ENCODE measurements around the gene GTF2A2. TPM values are rescaled to one million over a fixed set of nuclear protein-coding genes. Genes with fewer than 3 reads are reported as not detected.

GTF2A2 gene
- polyA plus RNA-seq, 1 donor from 2014 or later: 171 TPM

- TF ChIP-seq SMC3 (conservative IDR thresholded peaks at IDR 0.05; ENCODE audit: poor library complexity): no peak
- no peak for TF ChIP-seq RAD21 (conservative IDR thresholded peaks at IDR 0.05)
- TF ChIP-seq EZH2 (IDR thresholded peaks at IDR 0.05; ENCODE audit: borderline replicate concordance, insufficient read depth, low read length, poor library complexity, severe bottlenecking): no peak
- TF ChIP-seq CTCF (IDR thresholded peaks at IDR 0.05; ENCODE audit: poor library complexity, severe bottlenecking): no peak
- TF ChIP-seq REST (IDR thresholded peaks at IDR 0.05; ENCODE audit: borderline replicate concordance): no peak
- TF ChIP-seq POLR2AphosphoS5 (IDR thresholded peaks at IDR 0.05): no peak
- TF ChIP-seq MXI1 (conservative IDR thresholded peaks at IDR 0.05; ENCODE audit: poor library complexity, severe bottlenecking): no peak
- TF ChIP-seq EP300 (conservative IDR thresholded peaks at IDR 0.05; ENCODE audit: poor library complexity, severe bottlenecking): no peak
- TF ChIP-seq TAF1 (IDR thresholded peaks at IDR 0.05; ENCODE audit: low read depth): no peak
- Histone ChIP-seq H3K4me3 (ENCODE audit: low read length) (no peak overlapping the region), H2AFZ (ENCODE audit: low read depth, low read length) (no peak overlapping the region), H3K9me2 (ENCODE audit: insufficient read depth, low read length) (no peaks in the 10 kb centered on the region), H3K4me2 (ENCODE audit: low read length) (no peak overlapping the region), H3K27ac (ENCODE audit: low read length) (no peak overlapping the region), H3F3A (ENCODE audit: insufficient read depth, low read length, poor library complexity, severe bottlenecking) (no peaks in the 10 kb centered on the region), H3K36me3 (ENCODE audit: insufficient read depth, low read length) (no peaks in the 10 kb centered on the region), H3K9ac (ENCODE audit: low read length) (no peak overlapping the region), H4K20me1 (ENCODE audit: insufficient read depth) (no peaks in the 10 kb centered on the region), H3K9me3 (ENCODE audit: low read length) (no peaks in the 10 kb centered on the region), H3K79me2 (replicated peaks; ENCODE audit: insufficient read depth, low read length) (no peaks in the 10 kb centered on the region), H3K27me3 (ENCODE audit: insufficient read depth, low read depth, low read length) (no peaks in the 10 kb centered on the region)
Observed at GRCh38 chr15:59598461-59598860, 58.9 kb downstream of the GTF2A2 start.

- no peaks in the 10 kb centered on the region for H3K9me3 ChIP-seq (ENCODE audit: low read length)
- H3K27me3 ChIP-seq (ENCODE audit: insufficient read depth, low read depth, low read length): no peaks in the 10 kb centered on the region
- H3K36me3 ChIP-seq (ENCODE audit: insufficient read depth, low read length): no peaks in the 10 kb centered on the region
- H3K9ac ChIP-seq (ENCODE audit: low read length): no peak overlapping the region
- no peak overlapping the region for H3K27ac ChIP-seq (ENCODE audit: low read length)
- H3K4me2 ChIP-seq (ENCODE audit: low read length): no peak overlapping the region
- no peaks in the 10 kb centered on the region for H4K20me1 ChIP-seq (ENCODE audit: insufficient read depth)
- no peak for TF ChIP-seq EP300 (conservative IDR thresholded peaks at IDR 0.05; ENCODE audit: poor library complexity, severe bottlenecking)
- no peak for TF ChIP-seq MXI1 (conservative IDR thresholded peaks at IDR 0.05; ENCODE audit: poor library complexity, severe bottlenecking)
- TF ChIP-seq TAF1 (IDR thresholded peaks at IDR 0.05; ENCODE audit: low read depth): no peak
- no peak for TF ChIP-seq POLR2AphosphoS5 (IDR thresholded peaks at IDR 0.05)
- TF ChIP-seq RAD21 (conservative IDR thresholded peaks at IDR 0.05): no peak
- no peak for TF ChIP-seq EZH2 (IDR thresholded peaks at IDR 0.05; ENCODE audit: borderline replicate concordance, insufficient read depth, low read length, poor library complexity, severe bottlenecking)
- TF ChIP-seq REST (IDR thresholded peaks at IDR 0.05; ENCODE audit: borderline replicate concordance): no peak
- TF ChIP-seq SMC3 (conservative IDR thresholded peaks at IDR 0.05; ENCODE audit: poor library complexity): no peak
- TF ChIP-seq CTCF (IDR thresholded peaks at IDR 0.05; ENCODE audit: poor library complexity, severe bottlenecking): no peak
- no peak overlapping the region for H3K4me3 ChIP-seq (ENCODE audit: low read length)
- H2AFZ ChIP-seq (ENCODE audit: low read depth, low read length): no peak overlapping the region
- H3K9me2 ChIP-seq (ENCODE audit: insufficient read depth, low read length): no peaks in the 10 kb centered on the region
- no peaks in the 10 kb centered on the region for H3K79me2 ChIP-seq (replicated peaks; ENCODE audit: insufficient read depth, low read length)
- no peaks in the 10 kb centered on the region for H3F3A ChIP-seq (ENCODE audit: insufficient read depth, low read length, poor library complexity, severe bottlenecking)
Observed at GRCh38 chr15:59596640-59597039, 60.7 kb downstream of the GTF2A2 start.

Data from neural cell (in vitro differentiated cells).